HCEC 1CT (cell line): ENCODE data around the gene PADI2.
A peak's percentile ranks its signal among the peaks of the same experiment; 100 is the strongest.

ENCODE experiments used
- DNase-seq: peaks from one replicate; pipeline ENCODE4 v3.0.0-alpha.2; 2017

The PADI2 gene

DNA sequence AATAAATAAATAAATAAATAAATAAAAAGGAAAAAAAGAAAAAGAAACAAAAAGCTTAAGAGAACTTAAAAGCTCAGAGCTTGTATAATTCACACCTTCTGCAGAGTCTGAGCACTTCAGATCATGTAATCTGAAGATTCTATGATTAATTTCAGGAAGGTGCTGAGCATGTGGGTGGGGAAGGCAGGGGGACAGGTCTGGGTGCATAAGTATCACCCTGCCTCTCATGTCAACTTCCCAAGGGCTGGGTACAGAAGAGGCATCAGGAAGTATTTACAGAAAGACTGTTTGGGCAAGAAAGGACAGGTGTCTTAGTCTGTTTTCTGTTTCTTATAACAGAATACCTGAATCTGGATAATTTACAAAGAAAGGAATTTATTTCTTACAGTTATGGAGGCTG lies 20.4 kb upstream of the PADI2 start:
- DNase-seq = no peak

DNA sequence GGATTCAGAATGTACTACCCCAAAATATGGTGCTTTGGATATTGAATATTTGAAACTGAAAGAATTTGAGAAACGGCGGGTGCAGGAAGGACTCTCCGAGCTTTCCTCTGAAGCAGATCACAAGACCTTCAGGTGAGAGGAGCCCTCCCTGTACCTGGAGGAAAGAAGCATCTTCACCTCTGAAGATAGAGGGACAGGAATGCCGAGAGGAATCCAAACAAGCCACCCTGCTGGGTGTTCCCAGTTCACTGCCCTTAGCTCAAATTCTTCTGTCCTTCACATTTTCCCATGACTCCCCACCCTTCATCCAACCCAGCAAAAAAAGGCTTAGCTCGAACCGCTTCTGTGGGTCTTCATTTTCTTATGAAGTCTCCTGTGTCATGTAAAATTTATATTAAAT lies 18.2 kb upstream of the PADI2 start:
- no peak for DNase-seq

DNA sequence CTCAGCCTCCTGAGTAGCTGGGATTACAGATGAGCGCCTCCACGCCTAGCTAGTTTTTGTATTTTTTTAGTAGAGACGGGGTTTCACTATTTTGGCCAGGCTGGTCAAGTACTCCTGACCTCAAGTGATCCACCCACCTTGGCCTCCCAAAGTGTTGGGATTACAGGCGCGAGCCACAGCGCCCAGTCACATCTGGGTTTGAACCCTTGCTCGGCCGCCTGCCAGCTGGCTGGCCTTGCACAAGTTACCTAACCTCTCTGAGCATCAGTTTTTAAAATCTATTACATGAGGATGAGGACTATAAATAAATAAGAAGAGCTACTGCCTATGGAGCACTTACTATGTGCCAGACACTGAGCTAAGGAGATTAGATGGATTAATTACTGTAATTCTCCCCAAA lies 17.7 kb upstream of the PADI2 start:
- peak; percentile 51 for DNase-seq

- no peak for DNase-seq
These were observed 16.9 kb upstream of the PADI2 start for GRCh38 chr1:17136145-17136544.

DNA sequence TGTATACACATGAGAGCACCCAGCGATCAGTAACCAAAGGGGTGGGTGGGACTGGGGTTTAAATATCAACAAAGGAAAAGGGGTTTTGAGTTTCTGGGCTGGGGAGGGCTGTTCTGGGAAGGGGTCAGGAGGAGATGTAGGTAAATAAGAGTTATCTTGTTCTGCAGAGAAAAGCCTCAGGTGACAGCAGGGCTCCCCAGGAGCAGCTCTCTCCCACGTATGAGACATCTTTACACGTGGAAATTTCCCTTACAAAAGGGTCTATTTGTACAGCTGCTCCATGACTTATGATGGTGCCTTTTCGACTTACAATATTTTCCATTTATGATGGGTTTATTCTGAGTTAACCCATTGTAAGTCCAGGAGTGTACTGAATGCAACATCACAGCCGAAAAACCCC lies 16.3 kb upstream of the PADI2 start:
- no peak for DNase-seq

DNA sequence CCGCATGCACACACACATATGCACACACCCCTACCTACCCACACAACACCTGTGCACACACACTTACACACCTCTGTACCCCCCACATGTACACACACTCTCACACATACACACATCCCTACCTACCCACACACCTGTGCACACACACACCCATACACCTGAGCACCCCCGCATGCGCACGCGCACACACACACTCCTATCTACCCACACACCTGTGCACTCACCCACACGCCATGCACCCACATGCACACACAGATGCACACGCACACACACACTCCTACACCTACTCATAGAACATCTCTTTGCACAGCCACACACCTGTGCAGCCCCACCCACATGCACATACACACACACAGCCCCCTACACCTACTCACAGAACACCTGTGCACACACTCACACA lies 15.5 kb upstream of the PADI2 start:
- DNase-seq = no peak

- no peak for DNase-seq
These were observed 14.8 kb upstream of the PADI2 start for GRCh38 chr1:17134034-17134433.

DNA sequence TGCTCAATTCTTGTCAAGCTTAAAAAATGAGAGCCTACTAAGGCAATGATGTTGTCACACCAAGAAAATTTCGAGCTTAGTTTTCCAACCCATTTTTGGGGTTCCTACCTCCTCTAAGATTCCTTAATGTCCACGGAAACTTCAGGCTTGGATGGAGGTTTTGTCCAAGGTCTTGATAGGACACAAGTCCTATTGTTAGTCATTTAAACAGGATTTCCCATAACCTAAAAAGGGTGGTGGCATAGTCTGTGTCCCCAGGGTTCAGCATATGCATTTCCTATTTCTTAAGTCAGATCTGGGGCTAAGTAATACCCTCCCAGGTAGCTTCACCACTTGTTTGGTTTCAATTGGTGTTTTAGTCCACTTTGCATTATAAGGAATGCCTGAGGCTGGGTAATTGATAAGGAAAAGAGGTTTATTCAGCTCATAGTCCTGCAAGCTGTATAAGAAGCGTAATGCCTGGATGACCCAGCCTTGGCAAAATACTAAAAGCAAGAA lies 10.9 kb upstream of the PADI2 start:
- no peak for DNase-seq

DNA sequence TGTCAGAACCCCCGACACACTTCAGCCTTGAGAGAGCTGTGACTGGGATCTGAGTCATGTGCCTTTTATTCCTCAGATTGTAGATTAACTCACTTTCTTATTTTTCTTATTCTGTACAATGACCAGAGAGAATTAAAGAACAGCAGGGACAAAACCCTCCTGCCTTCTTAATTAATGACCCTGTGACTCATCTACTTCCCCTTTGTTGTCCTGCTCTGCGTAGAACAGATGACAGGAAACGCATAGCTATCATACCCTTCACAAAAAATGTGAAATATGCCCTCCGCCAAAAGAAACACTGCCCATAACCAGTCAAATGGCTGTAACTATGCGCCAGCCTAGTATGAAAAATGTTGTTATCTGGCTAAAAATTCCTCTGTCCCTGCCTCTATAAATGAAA lies 9.1 kb upstream of the PADI2 start:
- peak; percentile 88 for DNase-seq

DNA sequence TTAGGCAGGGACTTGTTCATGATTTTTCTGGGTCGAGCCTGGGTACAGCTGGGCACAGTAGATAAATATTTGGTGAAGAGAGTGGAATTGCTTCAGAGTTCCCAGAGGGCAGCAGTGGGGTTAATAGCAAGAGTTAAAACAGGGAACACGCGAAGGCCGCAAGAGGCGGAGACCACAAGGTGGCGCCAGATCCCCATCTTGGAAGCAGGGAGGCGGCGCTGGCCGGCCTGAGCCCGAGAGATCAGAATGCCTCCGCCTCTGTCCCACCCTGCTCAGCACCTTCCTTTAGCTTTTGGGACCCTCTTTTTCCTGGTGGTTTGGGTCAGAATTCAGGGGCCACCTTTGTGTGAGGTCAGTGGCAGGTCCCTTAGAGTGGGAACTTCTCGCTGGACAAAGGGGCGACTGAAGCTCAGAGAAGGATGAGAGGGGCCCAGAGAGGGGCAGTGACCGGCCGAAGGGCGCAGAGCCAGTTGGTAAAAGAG lies 6.5 kb upstream of the PADI2 start:
- peak; percentile 70 for DNase-seq

DNA sequence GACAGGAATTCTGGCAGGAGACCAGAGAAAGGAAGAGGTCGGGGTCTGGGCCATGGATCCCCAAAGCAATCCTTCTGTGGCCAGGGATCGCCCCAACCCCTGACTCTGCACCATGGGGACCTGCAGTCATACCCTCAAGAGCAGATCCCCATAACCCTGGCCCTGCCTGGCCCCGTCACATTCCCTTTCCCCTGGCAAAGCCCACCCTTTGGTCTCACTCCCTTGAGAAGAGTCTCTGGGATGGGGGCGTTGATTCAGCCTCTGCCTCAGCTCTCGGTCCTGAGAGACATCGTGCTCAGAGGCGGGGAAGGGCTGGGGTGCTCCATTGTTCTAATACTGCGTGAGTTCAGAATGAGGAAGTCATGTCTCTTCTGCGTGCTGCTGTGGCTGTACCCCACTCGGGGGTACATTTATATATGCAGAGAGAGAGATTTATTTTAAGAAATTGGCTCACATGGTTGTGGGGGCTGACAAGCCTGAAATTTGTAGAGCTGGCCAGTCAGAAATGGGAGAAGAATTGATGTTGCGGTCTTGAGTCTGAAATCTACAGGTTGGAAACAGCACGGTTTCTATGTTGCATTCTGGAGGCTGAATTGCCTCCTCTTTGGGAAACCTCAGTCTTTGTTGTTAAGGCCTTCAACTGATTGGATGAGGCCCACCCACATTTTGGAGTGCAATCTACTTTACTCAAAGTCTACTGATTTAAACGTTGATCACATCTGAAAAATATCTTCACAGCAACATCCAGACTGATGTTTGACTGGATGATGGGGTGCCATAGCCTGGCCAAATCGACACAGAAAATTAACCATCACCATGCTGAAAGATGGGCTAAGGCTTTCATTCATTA lies 4.2 kb upstream of the PADI2 start:
- DNase-seq = no peak

DNA sequence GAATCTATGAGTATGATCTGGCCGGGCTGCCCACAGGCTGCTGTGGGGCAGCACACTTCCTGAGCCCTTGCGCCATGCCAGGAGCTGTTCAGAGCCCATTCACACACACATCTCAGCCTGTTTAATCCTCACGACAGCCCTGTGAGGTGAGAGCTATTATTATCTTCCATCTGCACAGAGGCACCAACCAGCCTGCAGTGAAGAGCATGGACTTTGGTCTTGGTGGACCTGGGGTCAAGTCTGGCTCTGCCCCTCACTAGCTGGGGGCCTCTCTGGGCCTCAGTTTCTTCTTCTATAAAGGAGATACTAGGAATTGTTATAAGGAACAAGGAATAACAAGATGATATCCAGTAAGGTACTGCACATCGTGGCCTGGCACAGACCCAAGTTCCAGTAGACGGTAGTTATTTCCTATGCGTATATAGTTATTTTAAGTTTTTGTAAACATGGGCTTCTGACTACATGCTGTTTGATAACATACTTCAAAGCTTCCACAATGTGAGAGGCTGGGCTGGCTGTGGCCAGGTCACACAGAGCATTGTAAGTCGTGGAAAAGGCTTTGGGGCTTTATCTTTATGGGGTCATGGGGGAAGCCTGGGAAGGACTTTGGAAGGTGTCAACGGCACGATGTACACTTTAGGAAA lies 3.4 kb upstream of the PADI2 start:
- no peak for DNase-seq

GRCh38 chr1:17121881-17122280 lies 2.6 kb upstream of the PADI2 start:
- no peak for DNase-seq

GRCh38 chr1:17120962-17121837 lies 1.9 kb upstream of the PADI2 start:
- no peak for DNase-seq

DNA sequence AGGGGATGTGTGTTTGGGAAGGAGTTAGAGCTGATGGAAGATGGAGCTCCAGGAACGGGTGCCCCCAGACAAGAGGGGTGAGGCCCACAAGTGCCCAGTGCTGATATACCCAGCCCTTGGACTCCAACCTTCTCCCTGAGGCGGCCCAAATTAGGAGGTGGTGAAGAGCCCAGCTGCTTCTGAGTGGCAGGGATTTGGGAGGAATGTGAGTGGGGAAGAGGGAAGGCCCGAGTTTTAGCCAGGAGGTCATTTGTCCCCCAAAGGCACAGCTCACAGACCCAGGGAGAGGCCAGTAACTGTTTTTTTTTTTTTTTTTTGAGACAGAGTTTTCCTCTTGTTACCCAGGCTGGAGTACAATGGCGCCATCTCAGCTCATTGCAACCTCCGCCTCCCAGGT lies 1.2 kb upstream of the PADI2 start:
- DNase-seq = no peak

DNA sequence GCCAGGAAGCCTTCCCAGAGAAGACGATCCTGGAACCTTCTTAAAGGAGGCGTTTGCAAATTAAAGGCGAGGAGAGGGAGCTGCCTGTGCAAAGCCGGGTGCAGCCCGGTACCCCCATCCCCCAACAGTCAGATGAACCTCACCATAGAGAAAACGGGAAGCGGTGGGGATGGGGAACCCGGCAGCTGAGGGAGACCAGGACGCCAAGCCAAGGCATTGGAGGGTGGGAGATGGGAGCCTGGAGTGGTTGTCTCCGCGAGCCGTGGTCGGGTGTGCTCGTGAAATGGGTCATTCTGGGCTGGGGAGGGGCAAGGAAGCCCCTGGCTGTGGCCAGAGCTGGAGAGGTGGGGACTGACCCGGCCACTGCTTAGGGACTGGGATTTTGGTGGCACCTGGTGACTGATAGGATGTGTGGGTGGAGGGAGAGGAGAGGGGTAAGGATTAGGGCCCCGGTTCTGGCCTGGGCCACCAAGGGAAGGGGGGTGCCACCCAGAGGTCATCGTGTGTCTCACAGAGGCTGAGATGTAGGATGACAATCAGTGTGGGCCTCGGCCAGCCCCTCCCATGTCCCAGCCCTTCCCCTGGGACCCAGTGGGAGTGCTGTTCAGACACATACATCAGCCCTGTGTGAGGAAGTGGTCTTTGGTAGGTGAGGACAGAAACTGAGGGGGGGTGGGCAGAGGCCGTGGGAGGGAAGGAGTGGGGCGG lies 676 bp upstream of the PADI2 start:
- DNase-seq = no peak

GRCh38 chr1:17118706-17119075 lies 560 bp downstream of the PADI2 start:
- no peak for DNase-seq

DNA sequence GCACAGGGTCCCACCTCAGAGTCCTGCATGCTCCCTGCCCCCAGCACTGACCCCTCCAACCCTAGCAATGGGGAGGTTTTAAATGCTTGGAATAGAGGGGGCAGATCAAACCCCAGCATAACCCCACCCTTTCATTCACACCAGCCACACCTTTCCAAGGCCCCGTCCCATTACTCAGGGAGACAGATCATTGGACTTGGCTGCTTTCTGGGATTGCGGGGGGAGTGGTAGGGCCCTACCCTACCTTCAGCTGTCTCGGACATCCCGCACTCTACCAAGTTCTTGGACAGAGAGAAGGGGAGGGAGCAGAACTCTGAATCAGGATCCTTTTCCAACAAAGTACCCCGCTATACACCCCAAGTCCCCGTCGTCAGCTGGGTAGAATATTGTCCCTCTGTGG lies 983 bp downstream of the PADI2 start:
- no peak for DNase-seq

GRCh38 chr1:17117451-17118265 lies 1.6 kb downstream of the PADI2 start:
- no peak for DNase-seq

GRCh38 chr1:17116643-17117042 lies 2.6 kb downstream of the PADI2 start:
- DNase-seq = no peak

DNA sequence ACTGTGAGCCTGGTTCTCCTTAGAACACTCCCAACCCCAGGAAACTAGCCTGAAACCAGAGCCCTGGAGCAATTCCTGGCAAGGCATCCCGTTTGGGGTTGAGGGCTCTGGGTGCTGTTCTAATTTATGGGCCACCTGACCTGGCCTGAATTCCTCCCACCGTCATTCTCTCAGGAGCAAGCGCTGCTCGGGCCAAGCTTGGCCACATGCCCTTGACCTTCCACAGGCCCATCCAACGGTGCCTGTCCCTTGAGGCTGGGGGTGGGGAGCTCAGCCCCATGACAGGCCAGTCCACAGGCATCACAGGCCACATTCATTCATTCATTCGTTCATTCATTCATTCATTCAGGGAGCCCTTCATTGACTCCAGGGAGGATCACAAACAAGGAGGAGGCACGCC lies 5.3 kb downstream of the PADI2 start:
- no peak for DNase-seq
